DMS 273 (cell line): ENCODE data around the gene CABLES2.
A peak's percentile ranks its signal among the peaks of the same experiment; 100 is the strongest.

Experiments used
- DNase-seq: peaks from one replicate; lab custom pipeline; 2025; ENCODE audit not compliant: unreplicated experiment; lab: John Stamatoyannopoulos, UW

Gene CABLES2

GRCh38 chr20:62405108-62405980 is 1.7 kb downstream of the CABLES2 start:
- DNase-seq = peak; percentile 47

GRCh38 chr20:62404761-62405107 is 2.4 kb downstream of the CABLES2 start:
- DNase-seq = no peak

- no peak for DNase-seq
Observed at GRCh38 chr20:62404112-62404665, 2.9 kb downstream of the CABLES2 start.

- no peak for DNase-seq
Observed at GRCh38 chr20:62403331-62403730, 3.8 kb downstream of the CABLES2 start.

- DNase-seq = peak; percentile 77
Observed at GRCh38 chr20:62402456-62403150, 4.5 kb downstream of the CABLES2 start.

- no peak for DNase-seq
Observed at GRCh38 chr20:62401331-62401779, 5.7 kb downstream of the CABLES2 start.

- DNase-seq = no peak
Observed at GRCh38 chr20:62400541-62400940, 6.5 kb downstream of the CABLES2 start.

- peak; percentile 62 for DNase-seq
Observed at GRCh38 chr20:62400021-62400420, 7.1 kb downstream of the CABLES2 start.

GRCh38 chr20:62398120-62398821 is 8.8 kb downstream of the CABLES2 start:
- no peak for DNase-seq

- no peak for DNase-seq
Observed at GRCh38 chr20:62396367-62397239, 10.5 kb downstream of the CABLES2 start.

GRCh38 chr20:62395311-62396242 is 11.5 kb downstream of the CABLES2 start:
- DNase-seq = no peak

- DNase-seq = no peak
Observed at GRCh38 chr20:62394248-62395245, 12.5 kb downstream of the CABLES2 start.

GRCh38 chr20:62393830-62394229 is 13.3 kb downstream of the CABLES2 start:
- no peak for DNase-seq

- DNase-seq = no peak
Observed at GRCh38 chr20:62393335-62393665, 13.8 kb downstream of the CABLES2 start.

- DNase-seq = no peak
Observed at GRCh38 chr20:62392621-62393334, 14.3 kb downstream of the CABLES2 start.

- DNase-seq = no peak
Observed at GRCh38 chr20:62392077-62392418, 15.0 kb downstream of the CABLES2 start.

GRCh38 chr20:62391165-62392076 is 15.7 kb downstream of the CABLES2 start:
- no peak for DNase-seq
